Upper lobe of right lung (tissue), 1 donor: ENCODE results near the gene TGFBI. TPM values are rescaled to one million over a fixed set of nuclear protein-coding genes. Genes with fewer than 3 reads are reported as not detected.

Experiments used
- ATAC-seq: fragments of 200-7000 bp; cut with Tn5 transposase; one replicate; pipeline ENCODE4 v1.9.1; 2020; ENCODE audit warnings: mild to moderate bottlenecking, moderate library complexity
- DNase-seq: peaks from one replicate; pipeline ENCODE4 v3.0.0-alpha.2; 2020
- H3K27ac ChIP-seq: fragments of 200-600 bp; one replicate; pipeline ENCODE4 v1.8.0; 2022
- H3K27me3 ChIP-seq: fragments of 200-600 bp; one replicate; pipeline ENCODE4 v1.8.0; 2022; ENCODE audit warnings: mild to moderate bottlenecking
- H3K36me3 ChIP-seq: fragments of 200-600 bp; one replicate; pipeline ENCODE4 v1.8.0; 2022
- H3K4me1 ChIP-seq: fragments of 200-600 bp; one replicate; pipeline ENCODE4 v1.8.0; 2022
- H3K4me3 ChIP-seq: fragments of 200-600 bp; one replicate; pipeline ENCODE4 v1.8.0; 2022; ENCODE audit warnings: mild to moderate bottlenecking
- H3K9me3 ChIP-seq: fragments of 200-600 bp; one replicate; pipeline ENCODE4 v1.8.0; 2022
- intact Hi-C: fragments of 100-400 bp; cut with DNase I; formaldehyde crosslinking; loops from one replicate; pipeline ENCODE4 v1.11.0; 2022
- total RNA-seq: library from RNA; stranded (reverse); fragmentation: NEBNext Ultra II Directional; extraction: Animal tissue kit (Norgen Biotek cat#: 25700); gene quantifications from one replicate; pipeline ENCODE4 v1.2.1, GENCODE V29; 2021
- TF ChIP-seq, protein P1 (sequence below): fragments of 200-600 bp; IDR thresholded peaks from one replicate; pipeline ENCODE4 v1.8.0; 2022; ENCODE audit warnings: antibody characterized with exemption
- donor health status: DM: no; HTN: yes; CAD: no; lungs with severe emphysema.

TGFBI gene
- total RNA-seq, 1 donor from 2014 or later: 96.7 TPM

GRCh38 chr5:136058972-136059354, 30.2 kb downstream of the TGFBI start:
- intact Hi-C loops: no loop called here
- Histone ChIP-seq H3K36me3 (peaks cover 14% of the 10 kb centered on the region), H3K9me3 (no peaks in the 10 kb centered on the region), H3K27me3 (no peaks in the 10 kb centered on the region), H3K27ac (no peak overlapping the region), H3K4me3 (no peak overlapping the region), H3K4me1 (peaks cover 17% of the 10 kb centered on the region)
- ATAC-seq: no peak
- TF ChIP-seq, protein P1, sequence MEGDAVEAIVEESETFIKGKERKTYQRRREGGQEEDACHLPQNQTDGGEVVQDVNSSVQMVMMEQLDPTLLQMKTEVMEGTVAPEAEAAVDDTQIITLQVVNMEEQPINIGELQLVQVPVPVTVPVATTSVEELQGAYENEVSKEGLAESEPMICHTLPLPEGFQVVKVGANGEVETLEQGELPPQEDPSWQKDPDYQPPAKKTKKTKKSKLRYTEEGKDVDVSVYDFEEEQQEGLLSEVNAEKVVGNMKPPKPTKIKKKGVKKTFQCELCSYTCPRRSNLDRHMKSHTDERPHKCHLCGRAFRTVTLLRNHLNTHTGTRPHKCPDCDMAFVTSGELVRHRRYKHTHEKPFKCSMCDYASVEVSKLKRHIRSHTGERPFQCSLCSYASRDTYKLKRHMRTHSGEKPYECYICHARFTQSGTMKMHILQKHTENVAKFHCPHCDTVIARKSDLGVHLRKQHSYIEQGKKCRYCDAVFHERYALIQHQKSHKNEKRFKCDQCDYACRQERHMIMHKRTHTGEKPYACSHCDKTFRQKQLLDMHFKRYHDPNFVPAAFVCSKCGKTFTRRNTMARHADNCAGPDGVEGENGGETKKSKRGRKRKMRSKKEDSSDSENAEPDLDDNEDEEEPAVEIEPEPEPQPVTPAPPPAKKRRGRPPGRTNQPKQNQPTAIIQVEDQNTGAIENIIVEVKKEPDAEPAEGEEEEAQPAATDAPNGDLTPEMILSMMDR: no peak
- no peak for DNase-seq

DNA sequence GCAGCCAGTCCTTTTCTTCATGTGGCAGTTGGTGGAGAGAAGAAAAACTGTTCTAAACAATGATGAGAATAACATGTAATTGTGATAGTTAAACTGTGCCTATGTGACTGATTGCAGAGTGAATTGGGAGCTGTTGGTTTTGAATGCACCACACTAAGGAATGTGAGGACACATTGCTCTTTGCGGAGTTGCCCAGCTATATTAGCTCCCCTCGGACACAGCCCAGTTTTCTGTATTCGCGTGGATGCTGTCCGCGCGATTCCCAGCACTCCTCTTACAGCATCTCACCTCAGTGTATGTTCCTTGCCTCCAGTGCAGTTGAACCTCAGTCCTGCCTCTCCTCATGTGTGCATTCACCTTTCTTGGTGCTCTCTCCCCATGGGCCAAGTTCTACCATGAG, 32.2 kb downstream of the TGFBI start:
- DNase-seq: no peak
- Histone ChIP-seq H3K4me1 (peaks cover 15% of the 10 kb centered on the region), H3K9me3 (no peaks in the 10 kb centered on the region), H3K36me3 (peaks cover 9% of the 10 kb centered on the region), H3K27me3 (no peaks in the 10 kb centered on the region), H3K4me3 (no peak overlapping the region), H3K27ac (no peak overlapping the region)
- no peak for ATAC-seq
- intact Hi-C loops: no loop called here
- TF ChIP-seq, protein P1: no peak

- TF ChIP-seq, protein P1: no peak
- Histone ChIP-seq H3K27me3 (no peaks in the 10 kb centered on the region), H3K27ac (no peak overlapping the region), H3K9me3 (no peaks in the 10 kb centered on the region), H3K4me3 (no peak overlapping the region), H3K36me3 (peaks cover 9% of the 10 kb centered on the region), H3K4me1 (peaks cover 20% of the 10 kb centered on the region)
- ATAC-seq (peak; percentile 52), DNase-seq (no peak)
- intact Hi-C loops: no loop called here
Measured at GRCh38 chr5:136061630-136062365, 33.0 kb downstream of the TGFBI start.

DNA sequence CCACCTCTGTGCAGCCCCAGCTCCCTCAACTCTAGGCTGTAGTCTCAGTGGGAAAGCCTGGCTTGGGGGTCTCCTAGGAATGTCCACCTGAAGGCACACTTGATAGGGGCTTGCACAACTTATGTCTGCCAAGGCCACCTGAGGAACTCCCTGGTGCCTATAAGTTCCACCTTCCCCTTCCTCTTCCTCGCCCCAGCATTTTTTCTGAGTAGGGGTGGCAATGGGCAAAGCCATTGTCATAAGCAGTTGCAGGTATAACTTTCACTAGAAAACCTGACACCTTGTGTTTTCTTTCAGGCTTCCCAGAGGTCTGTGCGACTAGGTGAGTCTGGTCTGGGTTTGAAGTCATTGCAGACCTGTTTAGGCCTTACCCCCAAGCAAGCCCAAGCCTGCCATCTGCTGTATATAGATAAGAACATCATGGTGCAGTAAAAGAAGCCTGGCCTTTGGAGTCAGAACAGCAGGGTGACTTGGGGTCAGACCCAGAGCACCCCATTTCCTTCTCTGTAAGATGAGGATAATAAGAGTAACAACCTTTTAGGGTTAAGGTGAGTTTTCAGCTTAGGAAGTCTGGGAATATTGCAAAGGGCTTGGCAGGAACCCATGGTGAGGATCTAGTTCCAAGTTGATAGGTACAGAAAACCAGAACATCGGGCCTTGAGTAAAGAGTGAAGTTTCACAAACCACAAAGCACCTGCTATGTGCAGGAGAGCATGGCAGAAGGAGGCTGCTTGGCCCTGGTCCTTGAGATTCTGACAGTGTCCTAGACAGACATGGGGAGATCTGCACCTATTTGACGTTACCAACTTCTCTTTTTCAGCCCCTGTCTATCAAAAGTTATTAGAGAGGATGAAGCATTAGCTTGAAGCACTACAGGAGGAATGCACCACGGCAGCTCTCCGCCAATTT, 33.8 kb downstream of the TGFBI start:
- intact Hi-C loops: no loop called here
- ATAC-seq (peak; percentile 76), DNase-seq (no peak)
- no peaks in the 10 kb centered on the region for H3K9me3 ChIP-seq
- H3K27ac ChIP-seq: no peak overlapping the region
- H3K4me3 ChIP-seq: no peak overlapping the region
- H3K27me3 ChIP-seq: no peaks in the 10 kb centered on the region
- TF ChIP-seq, protein P1: peak; percentile 53
- peaks cover 9% of the 10 kb centered on the region for H3K36me3 ChIP-seq
- H3K4me1 ChIP-seq: peaks cover 12% of the 10 kb centered on the region

DNA sequence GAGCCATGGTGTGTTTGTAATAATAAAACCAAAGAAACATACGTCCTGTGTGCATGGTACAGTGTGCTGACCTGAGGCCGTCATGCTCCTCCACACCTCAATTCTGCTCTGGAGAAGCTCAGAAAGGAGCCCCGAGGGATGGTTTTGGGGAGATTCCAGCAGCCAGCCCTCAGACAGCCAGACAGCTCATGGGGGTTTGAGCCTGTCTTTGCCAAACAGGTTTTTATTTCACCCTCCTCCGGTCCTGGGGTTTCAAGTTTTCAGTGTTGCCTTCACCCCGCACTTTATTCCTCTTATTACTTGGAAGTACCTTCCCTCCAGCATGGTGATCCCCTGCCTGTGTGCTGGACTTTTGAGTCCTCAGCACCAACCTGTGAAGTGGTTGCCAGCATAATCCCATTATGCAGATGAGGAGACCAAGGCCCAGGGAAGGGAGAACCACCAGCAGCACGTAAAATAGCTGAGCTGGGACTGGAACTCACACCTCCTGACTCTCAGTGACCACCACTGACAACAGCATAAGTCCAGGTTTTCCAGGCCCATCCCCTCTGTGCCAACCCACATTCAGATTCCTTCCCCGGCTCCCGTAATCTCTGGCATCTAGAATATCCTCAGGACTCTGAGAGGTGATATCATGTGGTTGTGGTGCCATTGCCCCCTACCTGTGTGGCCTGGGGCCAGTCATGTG, 35.1 kb downstream of the TGFBI start:
- ATAC-seq (no peak), DNase-seq (no peak)
- Histone ChIP-seq H3K4me1 (peaks cover 7% of the 10 kb centered on the region), H3K9me3 (no peaks in the 10 kb centered on the region), H3K27ac (no peak overlapping the region), H3K36me3 (peaks cover 9% of the 10 kb centered on the region), H3K27me3 (no peaks in the 10 kb centered on the region), H3K4me3 (no peak overlapping the region)
- TF ChIP-seq, protein P1: no peak
- intact Hi-C loops: no loop called here
